Measurements from ENCODE around the gene RAB21. TPM values are rescaled to one million over a fixed set of nuclear protein-coding genes. Genes with fewer than 3 reads are reported as not detected.

The RAB21 gene
- total RNA-seq, 1 donor from 2014 or later, result 31.4 TPM

DNA sequence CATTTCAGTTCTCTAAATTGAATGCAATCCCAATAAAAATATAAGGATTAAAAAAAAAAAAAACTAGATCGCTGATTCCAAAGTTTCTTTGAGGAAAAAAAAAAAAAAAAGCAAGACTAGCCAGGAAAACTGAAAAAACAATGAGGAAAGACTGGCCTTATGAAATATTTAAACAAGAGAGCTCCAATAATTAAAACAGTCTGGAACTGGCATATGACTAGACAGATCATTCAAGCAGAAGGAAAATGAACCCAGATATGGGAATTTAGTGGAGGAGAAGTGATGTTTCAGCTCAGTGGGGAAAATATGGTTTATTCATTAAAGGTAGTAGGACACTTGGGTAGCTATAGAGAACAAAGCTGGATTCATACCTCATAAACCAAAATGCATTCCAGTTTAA, 42.9 kb downstream of the RAB21 start:
- Mint-ChIP-seq H3K27ac (no peak overlapping the region), H3K4me3 (no peak overlapping the region), H3K4me1 (peaks cover 4% of the 10 kb centered on the region), H3K27me3 (ENCODE audit: insufficient read depth, low read depth) (no peaks in the 10 kb centered on the region), H3K36me3 (no peaks in the 10 kb centered on the region), H3K9me3 (no peaks in the 10 kb centered on the region)
- TF ChIP-seq EZH2phosphoT487 (IDR thresholded peaks at IDR 0.05) (no peak), EZH2 (IDR thresholded peaks at IDR 0.05) (no peak)
- TF ChIP-seq, protein P1, sequence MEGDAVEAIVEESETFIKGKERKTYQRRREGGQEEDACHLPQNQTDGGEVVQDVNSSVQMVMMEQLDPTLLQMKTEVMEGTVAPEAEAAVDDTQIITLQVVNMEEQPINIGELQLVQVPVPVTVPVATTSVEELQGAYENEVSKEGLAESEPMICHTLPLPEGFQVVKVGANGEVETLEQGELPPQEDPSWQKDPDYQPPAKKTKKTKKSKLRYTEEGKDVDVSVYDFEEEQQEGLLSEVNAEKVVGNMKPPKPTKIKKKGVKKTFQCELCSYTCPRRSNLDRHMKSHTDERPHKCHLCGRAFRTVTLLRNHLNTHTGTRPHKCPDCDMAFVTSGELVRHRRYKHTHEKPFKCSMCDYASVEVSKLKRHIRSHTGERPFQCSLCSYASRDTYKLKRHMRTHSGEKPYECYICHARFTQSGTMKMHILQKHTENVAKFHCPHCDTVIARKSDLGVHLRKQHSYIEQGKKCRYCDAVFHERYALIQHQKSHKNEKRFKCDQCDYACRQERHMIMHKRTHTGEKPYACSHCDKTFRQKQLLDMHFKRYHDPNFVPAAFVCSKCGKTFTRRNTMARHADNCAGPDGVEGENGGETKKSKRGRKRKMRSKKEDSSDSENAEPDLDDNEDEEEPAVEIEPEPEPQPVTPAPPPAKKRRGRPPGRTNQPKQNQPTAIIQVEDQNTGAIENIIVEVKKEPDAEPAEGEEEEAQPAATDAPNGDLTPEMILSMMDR (IDR thresholded peaks at IDR 0.05), result no peak
- no peak overlapping the region for H3K27ac ChIP-seq
- H3K9ac ChIP-seq, result no peak overlapping the region
- no peak for DNase-seq (ENCODE audit: low spot score)
- no peaks in the 10 kb centered on the region for H3F3A ChIP-seq (ENCODE audit: low read depth)
- no peak overlapping the region for H2AFZ ChIP-seq (replicated peaks)
- H3K36me3 ChIP-seq, result no peaks in the 10 kb centered on the region
- H3K4me1 ChIP-seq, result peaks cover 7% of the 10 kb centered on the region
- no peak overlapping the region for H3K4me2 ChIP-seq
- no peaks in the 10 kb centered on the region for H3K79me2 ChIP-seq (ENCODE audit: low read depth)
- H3K9me3 ChIP-seq (ENCODE audit: low read depth), result no peaks in the 10 kb centered on the region
- H4K20me1 ChIP-seq (ENCODE audit: low read depth), result no peaks in the 10 kb centered on the region
- H3K4me3 ChIP-seq, result no peak overlapping the region
- H3K27me3 ChIP-seq, result no peaks in the 10 kb centered on the region

DNA sequence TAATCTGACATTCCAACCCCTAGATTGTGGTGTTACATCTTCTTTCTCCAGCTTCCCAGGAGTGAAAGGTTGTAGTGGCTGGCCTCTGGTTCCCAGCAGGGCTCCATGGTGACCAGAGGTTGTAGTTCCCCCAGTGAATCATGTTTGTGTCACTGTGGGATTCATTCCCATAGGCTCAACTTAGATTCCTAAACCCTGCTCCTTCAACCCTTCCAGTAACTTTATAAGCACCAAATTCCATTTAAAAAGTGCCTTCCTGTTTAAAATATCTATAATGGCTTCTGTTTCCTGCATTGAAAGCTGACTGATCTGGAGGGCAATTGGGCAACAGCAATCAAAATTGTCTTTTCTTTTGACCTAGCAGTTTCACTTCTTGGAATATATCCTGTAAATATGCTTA, 44.4 kb downstream of the RAB21 start:
- no peak for TF ChIP-seq EZH2 (IDR thresholded peaks at IDR 0.05)
- TF ChIP-seq, protein P1 (IDR thresholded peaks at IDR 0.05), result no peak
- TF ChIP-seq EZH2phosphoT487 (IDR thresholded peaks at IDR 0.05), result no peak
- peak; percentile 14 for DNase-seq (ENCODE audit: low spot score)

DNA sequence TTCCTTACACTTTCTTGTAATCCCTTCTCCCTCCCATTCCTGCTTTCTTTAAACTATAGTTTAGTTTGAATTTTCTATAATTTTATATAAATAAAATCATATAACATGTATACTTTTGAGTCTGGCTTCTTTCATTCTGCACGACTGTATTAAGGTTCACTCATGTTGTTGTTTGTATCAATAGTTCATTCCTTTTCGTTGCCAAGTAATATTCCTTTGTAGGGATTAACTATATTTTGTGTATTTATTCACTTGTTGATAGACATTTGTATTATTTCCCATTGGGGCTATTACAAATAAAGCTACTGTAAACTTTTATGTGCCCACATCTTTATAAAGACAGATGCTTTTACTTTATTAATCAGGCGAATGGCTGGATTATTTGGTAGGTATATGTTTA, 45.5 kb downstream of the RAB21 start:
- no peak for TF ChIP-seq EZH2 (IDR thresholded peaks at IDR 0.05)
- TF ChIP-seq, protein P1 (IDR thresholded peaks at IDR 0.05), result no peak
- Histone ChIP-seq H3K79me2 (ENCODE audit: low read depth) (no peaks in the 10 kb centered on the region), H3K4me2 (no peak overlapping the region)

More for the DNA sequence above, 44.4 kb downstream of the RAB21 start:
- Histone ChIP-seq H3K4me3 (no peak overlapping the region), H3K27me3 (no peaks in the 10 kb centered on the region), H3K4me1 (peaks cover 7% of the 10 kb centered on the region), H2AFZ (replicated peaks) (peak overlapping the region; percentile 65), H3K79me2 (ENCODE audit: low read depth) (no peaks in the 10 kb centered on the region), H3K9me3 (ENCODE audit: low read depth) (no peaks in the 10 kb centered on the region), H4K20me1 (ENCODE audit: low read depth) (no peaks in the 10 kb centered on the region), H3K4me2 (no peak overlapping the region), H3K27ac (no peak overlapping the region), H3F3A (ENCODE audit: low read depth) (no peaks in the 10 kb centered on the region), H3K9ac (no peak overlapping the region), H3K36me3 (no peaks in the 10 kb centered on the region)
- Mint-ChIP-seq H3K4me3 (no peak overlapping the region), H3K36me3 (no peaks in the 10 kb centered on the region), H3K27ac (no peak overlapping the region), H3K4me1 (peaks cover 4% of the 10 kb centered on the region), H3K9me3 (no peaks in the 10 kb centered on the region), H3K27me3 (ENCODE audit: insufficient read depth, low read depth) (no peaks in the 10 kb centered on the region)

More for the DNA sequence above, 45.5 kb downstream of the RAB21 start:
- Histone ChIP-seq H3K9me3 (ENCODE audit: low read depth) (no peaks in the 10 kb centered on the region), H4K20me1 (ENCODE audit: low read depth) (no peaks in the 10 kb centered on the region), H3K4me3 (no peak overlapping the region), H3F3A (ENCODE audit: low read depth) (no peaks in the 10 kb centered on the region), H3K9ac (no peak overlapping the region), H3K27me3 (no peaks in the 10 kb centered on the region), H3K4me1 (peaks cover 7% of the 10 kb centered on the region), H3K27ac (no peak overlapping the region), H3K36me3 (no peaks in the 10 kb centered on the region), H2AFZ (replicated peaks) (no peak overlapping the region)
- no peaks in the 10 kb centered on the region for H3K9me3 Mint-ChIP-seq
- H3K4me1 Mint-ChIP-seq, result peaks cover 4% of the 10 kb centered on the region
- no peak overlapping the region for H3K27ac Mint-ChIP-seq
- H3K4me3 Mint-ChIP-seq, result no peak overlapping the region
- no peaks in the 10 kb centered on the region for H3K27me3 Mint-ChIP-seq (ENCODE audit: insufficient read depth, low read depth)
- no peaks in the 10 kb centered on the region for H3K36me3 Mint-ChIP-seq
- no peak for DNase-seq (ENCODE audit: low spot score)

Data from neural progenitor cell (in vitro differentiated cells).